ENCODE results near the gene THNSL1.
"Not testable (repeated sequence)": the region's sequence is repeated elsewhere in the genome, so short reads cannot be mapped to it uniquely, and the experiment has no call there.

The THNSL1 gene

GRCh38 chr10:24993237-24993958 lies 23.0 kb upstream of the THNSL1 start:
- Histone ChIP-seq H3K27ac (ENCODE audit: extremely low read depth, low read depth, low read length) (no peak overlapping the region), H3K36me3 (ENCODE audit: control insufficient read depth in 2 of 2, insufficient read depth in 1 of 2, low read length in 2 of 2) (no peaks in the 10 kb centered on the region), H3K9me3 (ENCODE audit: control insufficient read depth, insufficient read depth, low read depth, low read length) (no peaks in the 10 kb centered on the region), H3K4me1 (ENCODE audit: control insufficient read depth, insufficient read depth, low read length) (no peaks in the 10 kb centered on the region), H3K4me3 (ENCODE audit: low read depth, low read length) (no peak overlapping the region)
- no peak for TF ChIP-seq MZF1 (tag by site-specific recombination; IDR thresholded peaks at IDR 0.05; ENCODE audit: borderline replicate concordance)
- ChIA-PET CTCF (no interaction called here), POLR2A (no interaction called here)

DNA sequence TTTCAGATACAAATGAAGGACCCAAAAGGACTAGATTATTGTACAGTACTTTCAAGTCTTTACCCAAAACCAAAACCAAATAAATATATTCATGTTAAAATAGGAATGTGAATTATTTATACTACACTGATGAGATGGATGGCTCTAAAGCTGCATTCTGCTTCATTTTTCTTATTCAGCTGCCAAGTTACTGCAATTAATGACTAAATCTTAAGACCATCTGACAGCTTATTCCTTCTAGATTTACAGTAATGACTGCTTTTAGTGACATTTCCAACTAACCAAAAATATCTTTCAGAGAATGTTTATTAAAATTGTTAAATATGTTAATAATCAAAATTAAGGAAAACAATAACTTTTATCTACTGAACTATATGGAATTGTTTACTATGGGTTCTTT lies 21.3 kb upstream of the THNSL1 start:
- Histone ChIP-seq H3K4me3 (ENCODE audit: low read depth, low read length) (no peak overlapping the region), H3K9me3 (ENCODE audit: control insufficient read depth, insufficient read depth, low read depth, low read length) (no peaks in the 10 kb centered on the region), H3K4me1 (ENCODE audit: control insufficient read depth, insufficient read depth, low read length) (no peaks in the 10 kb centered on the region), H3K27ac (ENCODE audit: extremely low read depth, low read depth, low read length) (no peak overlapping the region), H3K36me3 (ENCODE audit: control insufficient read depth in 2 of 2, insufficient read depth in 1 of 2, low read length in 2 of 2) (no peaks in the 10 kb centered on the region)
- ChIA-PET CTCF (interaction anchor here (0.6 kb wide), 1 partner anchor 33 kb away, joined by 4 read pairs; no protein-coding TSS in a partner anchor), POLR2A (no interaction called here)
- TF ChIP-seq ZNF513 (tag by site-specific recombination; IDR thresholded peaks at IDR 0.05) (no peak), ZNF211 (tag by site-specific recombination; IDR thresholded peaks at IDR 0.05; ENCODE audit: low read depth) (no peak), ZNF529 (tag by site-specific recombination; IDR thresholded peaks at IDR 0.05; ENCODE audit: insufficient replicate concordance) (no peak), SETDB1 (IDR thresholded peaks at IDR 0.05; ENCODE audit: insufficient read length, low read length) (no peak)
- TF ChIP-seq, protein P1, sequence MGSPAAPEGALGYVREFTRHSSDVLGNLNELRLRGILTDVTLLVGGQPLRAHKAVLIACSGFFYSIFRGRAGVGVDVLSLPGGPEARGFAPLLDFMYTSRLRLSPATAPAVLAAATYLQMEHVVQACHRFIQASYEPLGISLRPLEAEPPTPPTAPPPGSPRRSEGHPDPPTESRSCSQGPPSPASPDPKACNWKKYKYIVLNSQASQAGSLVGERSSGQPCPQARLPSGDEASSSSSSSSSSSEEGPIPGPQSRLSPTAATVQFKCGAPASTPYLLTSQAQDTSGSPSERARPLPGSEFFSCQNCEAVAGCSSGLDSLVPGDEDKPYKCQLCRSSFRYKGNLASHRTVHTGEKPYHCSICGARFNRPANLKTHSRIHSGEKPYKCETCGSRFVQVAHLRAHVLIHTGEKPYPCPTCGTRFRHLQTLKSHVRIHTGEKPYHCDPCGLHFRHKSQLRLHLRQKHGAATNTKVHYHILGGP (tag by site-specific recombination; IDR thresholded peaks at IDR 0.05) = no peak

DNA sequence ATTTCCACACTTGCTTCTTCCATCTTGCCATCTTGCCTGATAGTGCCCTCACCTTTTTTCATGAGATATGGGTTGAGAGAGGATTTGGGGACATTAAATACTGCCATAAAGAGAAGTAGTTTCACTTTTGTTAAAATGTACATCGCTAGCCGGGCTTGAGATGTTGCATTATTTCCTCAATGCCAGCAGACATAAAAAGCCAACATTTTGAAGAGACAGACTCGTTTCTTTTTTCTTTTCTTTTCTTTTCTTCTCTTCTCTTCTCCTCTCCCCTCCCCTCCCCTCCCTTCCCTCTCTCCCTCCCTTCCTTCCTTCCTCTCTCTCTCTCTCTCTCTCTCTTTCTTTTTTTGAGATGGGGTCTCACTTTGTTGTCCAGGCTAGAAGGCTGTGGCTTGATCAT lies 18.4 kb upstream of the THNSL1 start:
- H3K4me1 ChIP-seq (ENCODE audit: control insufficient read depth, insufficient read depth, low read length) = no peaks in the 10 kb centered on the region
- H3K36me3 ChIP-seq (ENCODE audit: control insufficient read depth in 2 of 2, insufficient read depth in 1 of 2, low read length in 2 of 2) = no peaks in the 10 kb centered on the region
- H3K4me3 ChIP-seq (ENCODE audit: low read depth, low read length) = no peak overlapping the region
- H3K9me3 ChIP-seq (ENCODE audit: control insufficient read depth, insufficient read depth, low read depth, low read length) = no peaks in the 10 kb centered on the region
- no peak overlapping the region for H3K27ac ChIP-seq (ENCODE audit: extremely low read depth, low read depth, low read length)
- ChIA-PET POLR2A (no interaction called here), CTCF (interaction anchor here (1.6 kb wide), 1 partner anchor 83 kb away, joined by 3 read pairs; no protein-coding TSS in a partner anchor)
- TF ChIP-seq ZNF404 (tag by site-specific recombination; IDR thresholded peaks at IDR 0.05) (no peak), ZNF558 (tag by site-specific recombination; IDR thresholded peaks at IDR 0.05) (no peak), ZNF830 (tag by site-specific recombination; IDR thresholded peaks at IDR 0.05; ENCODE audit: low read depth) (no peak), ZNF175 (tag by site-specific recombination; IDR thresholded peaks at IDR 0.05) (no peak), ZNF157 (tag by site-specific recombination; IDR thresholded peaks at IDR 0.05) (no peak), ZNF266 (tag by site-specific recombination; IDR thresholded peaks at IDR 0.05; ENCODE audit: low read depth) (no peak), ZNF426 (tag by site-specific recombination; IDR thresholded peaks at IDR 0.05) (no peak)
- TF ChIP-seq, protein P2, sequence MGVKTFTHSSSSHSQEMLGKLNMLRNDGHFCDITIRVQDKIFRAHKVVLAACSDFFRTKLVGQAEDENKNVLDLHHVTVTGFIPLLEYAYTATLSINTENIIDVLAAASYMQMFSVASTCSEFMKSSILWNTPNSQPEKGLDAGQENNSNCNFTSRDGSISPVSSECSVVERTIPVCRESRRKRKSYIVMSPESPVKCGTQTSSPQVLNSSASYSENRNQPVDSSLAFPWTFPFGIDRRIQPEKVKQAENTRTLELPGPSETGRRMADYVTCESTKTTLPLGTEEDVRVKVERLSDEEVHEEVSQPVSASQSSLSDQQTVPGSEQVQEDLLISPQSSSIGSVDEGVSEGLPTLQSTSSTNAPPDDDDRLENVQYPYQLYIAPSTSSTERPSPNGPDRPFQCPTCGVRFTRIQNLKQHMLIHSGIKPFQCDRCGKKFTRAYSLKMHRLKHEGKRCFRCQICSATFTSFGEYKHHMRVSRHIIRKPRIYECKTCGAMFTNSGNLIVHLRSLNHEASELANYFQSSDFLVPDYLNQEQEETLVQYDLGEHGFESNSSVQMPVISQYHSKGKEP (tag by site-specific recombination; IDR thresholded peaks at IDR 0.05) = no peak

- H3K9me3 ChIP-seq (ENCODE audit: control insufficient read depth, insufficient read depth, low read depth, low read length); H3K27ac ChIP-seq (ENCODE audit: extremely low read depth, low read depth, low read length); H3K4me1 ChIP-seq (ENCODE audit: control insufficient read depth, insufficient read depth, low read length); H3K36me3 ChIP-seq (ENCODE audit: control insufficient read depth in 2 of 2, insufficient read depth in 1 of 2, low read length in 2 of 2); H3K4me3 ChIP-seq (ENCODE audit: low read depth, low read length); POLR2A ChIA-PET: not testable (repeated sequence)
- CTCF ChIA-PET = interaction anchor here (0.6 kb wide), 1 partner anchor 89 kb away, joined by 3 read pairs; no protein-coding TSS in a partner anchor
These were observed 4.8 kb upstream of the THNSL1 start for GRCh38 chr10:25011591-25011990.
